Measurements from ENCODE around the gene SMYD3. TPM values are rescaled to one million over a fixed set of nuclear protein-coding genes. Genes with fewer than 3 reads are reported as not detected.
"Not testable (repeated sequence)": the region's sequence is repeated elsewhere in the genome, so short reads cannot be mapped to it uniquely, and the experiment has no call there.

SMYD3 gene
- total RNA-seq, 1 donor from 2014 or later, result 27.2 TPM

DNA sequence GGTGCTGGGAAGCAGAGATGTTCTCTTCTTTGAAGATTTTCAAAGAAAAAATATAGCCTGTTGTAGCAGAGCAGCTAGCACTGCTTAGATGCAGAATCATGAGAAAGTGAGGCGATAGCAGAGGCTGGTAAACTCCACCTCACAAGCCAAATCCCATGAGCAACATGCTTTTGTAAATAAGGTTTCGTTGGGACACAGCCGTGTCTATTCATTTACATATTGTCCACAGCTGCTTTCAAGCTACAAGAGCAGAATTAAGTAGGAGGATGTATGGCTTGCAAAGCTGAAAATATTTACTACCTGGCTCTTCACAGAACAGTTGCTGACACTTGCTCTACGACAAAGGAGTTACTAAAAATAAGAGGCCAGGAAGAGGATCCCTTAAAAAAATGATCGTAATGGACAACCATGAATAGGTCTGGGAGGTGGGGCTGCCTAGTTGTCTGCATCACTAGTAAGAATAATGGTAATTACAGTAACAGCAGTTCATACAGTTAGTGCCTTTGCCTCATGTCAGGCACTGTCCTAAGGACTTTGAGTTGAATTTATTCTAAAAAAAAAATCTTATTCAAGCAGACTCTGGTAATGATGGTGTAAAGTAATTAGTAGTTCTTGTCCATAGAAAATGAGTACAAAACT, 730.3 kb downstream of the SMYD3 start:
- intact Hi-C loops (cut with DNase I), result no loop called here
- Histone ChIP-seq H3K27ac (no peak overlapping the region), H3K4me1 (no peaks in the 10 kb centered on the region), H3K27me3 (no peaks in the 10 kb centered on the region), H3K9me3 (no peaks in the 10 kb centered on the region), H3K36me3 (no peaks in the 10 kb centered on the region), H3K4me3 (no peak overlapping the region)
- DNase-seq (no peak), ATAC-seq (no peak)
- TF ChIP-seq, protein P1, sequence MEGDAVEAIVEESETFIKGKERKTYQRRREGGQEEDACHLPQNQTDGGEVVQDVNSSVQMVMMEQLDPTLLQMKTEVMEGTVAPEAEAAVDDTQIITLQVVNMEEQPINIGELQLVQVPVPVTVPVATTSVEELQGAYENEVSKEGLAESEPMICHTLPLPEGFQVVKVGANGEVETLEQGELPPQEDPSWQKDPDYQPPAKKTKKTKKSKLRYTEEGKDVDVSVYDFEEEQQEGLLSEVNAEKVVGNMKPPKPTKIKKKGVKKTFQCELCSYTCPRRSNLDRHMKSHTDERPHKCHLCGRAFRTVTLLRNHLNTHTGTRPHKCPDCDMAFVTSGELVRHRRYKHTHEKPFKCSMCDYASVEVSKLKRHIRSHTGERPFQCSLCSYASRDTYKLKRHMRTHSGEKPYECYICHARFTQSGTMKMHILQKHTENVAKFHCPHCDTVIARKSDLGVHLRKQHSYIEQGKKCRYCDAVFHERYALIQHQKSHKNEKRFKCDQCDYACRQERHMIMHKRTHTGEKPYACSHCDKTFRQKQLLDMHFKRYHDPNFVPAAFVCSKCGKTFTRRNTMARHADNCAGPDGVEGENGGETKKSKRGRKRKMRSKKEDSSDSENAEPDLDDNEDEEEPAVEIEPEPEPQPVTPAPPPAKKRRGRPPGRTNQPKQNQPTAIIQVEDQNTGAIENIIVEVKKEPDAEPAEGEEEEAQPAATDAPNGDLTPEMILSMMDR (IDR thresholded peaks at IDR 0.05), result no peak

DNA sequence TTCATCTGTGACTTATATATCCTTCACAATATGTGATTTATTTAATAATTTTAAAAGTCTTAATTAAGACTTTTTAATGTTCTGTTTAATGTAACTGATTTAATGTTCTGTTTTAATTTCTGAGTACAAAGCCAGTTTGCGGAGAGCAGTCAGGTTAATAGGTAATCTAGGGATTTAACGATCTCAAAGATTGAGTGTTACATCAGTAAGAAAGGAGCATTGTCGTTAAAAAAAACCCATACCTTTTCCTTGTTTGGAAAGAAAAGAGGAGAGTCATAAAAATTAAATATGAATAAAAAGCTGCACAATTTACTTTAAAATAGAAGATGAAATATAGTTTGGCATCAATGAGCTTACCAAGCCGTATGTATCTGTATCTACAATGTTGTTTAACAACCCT, 730.9 kb downstream of the SMYD3 start:
- Histone ChIP-seq H3K36me3 (no peaks in the 10 kb centered on the region), H3K4me3 (no peak overlapping the region), H3K9me3 (no peaks in the 10 kb centered on the region), H3K27ac (no peak overlapping the region), H3K4me1 (no peaks in the 10 kb centered on the region), H3K27me3 (no peaks in the 10 kb centered on the region)
- no peak for DNase-seq
- no peak for ATAC-seq
- intact Hi-C loops (cut with DNase I), result no loop called here
- TF ChIP-seq, protein P1 (IDR thresholded peaks at IDR 0.05), result no peak

DNA sequence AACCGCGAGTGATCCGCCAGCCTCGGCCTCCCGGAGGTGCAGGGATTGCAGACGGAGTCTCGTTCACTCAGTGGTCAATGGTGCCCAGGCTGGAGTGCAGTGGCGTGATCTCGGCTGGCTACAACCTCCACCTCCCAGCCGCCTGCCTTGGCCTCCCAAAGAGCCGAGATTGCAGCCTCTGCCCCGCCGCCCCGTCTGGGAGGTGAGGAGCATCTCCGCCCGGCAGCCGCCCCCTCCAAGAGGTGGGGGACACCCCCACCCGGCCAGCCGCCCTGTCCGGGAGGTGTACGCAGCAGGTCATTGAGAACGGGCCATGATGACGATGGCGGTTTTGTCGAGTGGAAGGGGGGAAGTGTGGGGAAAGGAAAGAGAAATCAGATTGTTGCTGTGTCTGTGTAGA, 732.1 kb downstream of the SMYD3 start:
- H3K4me1 ChIP-seq; H3K36me3 ChIP-seq; intact Hi-C loops (cut with DNase I); DNase-seq; ATAC-seq; H3K9me3 ChIP-seq; H3K27me3 ChIP-seq; H3K27ac ChIP-seq; H3K4me3 ChIP-seq: not testable (repeated sequence)

DNA sequence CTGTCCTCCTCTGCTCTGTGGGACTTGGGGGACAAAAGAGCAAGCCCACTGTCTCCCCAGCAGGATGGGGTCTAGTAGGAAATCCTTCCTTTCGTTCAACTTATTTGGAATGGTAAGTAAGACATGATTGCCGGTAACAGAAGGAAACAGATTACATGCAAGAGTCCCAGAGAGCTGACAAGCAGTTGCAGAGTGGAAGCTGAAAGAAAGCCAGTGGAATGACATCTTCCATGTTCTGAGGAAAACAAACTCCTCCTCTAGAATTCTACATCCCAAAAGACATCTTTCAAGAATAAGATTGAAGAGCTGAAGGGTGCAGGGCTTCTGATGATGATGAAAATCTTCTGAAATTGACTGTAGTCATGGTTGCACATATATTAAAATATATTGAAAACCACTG, 732.9 kb downstream of the SMYD3 start:
- Histone ChIP-seq H3K36me3 (no peaks in the 10 kb centered on the region), H3K27me3 (no peaks in the 10 kb centered on the region), H3K9me3 (no peaks in the 10 kb centered on the region), H3K27ac (no peak overlapping the region), H3K4me1 (no peaks in the 10 kb centered on the region), H3K4me3 (no peak overlapping the region)
- intact Hi-C loops (cut with DNase I), result no loop called here
- TF ChIP-seq, protein P1 (IDR thresholded peaks at IDR 0.05), result no peak
- ATAC-seq, result no peak
- DNase-seq, result no peak

DNA sequence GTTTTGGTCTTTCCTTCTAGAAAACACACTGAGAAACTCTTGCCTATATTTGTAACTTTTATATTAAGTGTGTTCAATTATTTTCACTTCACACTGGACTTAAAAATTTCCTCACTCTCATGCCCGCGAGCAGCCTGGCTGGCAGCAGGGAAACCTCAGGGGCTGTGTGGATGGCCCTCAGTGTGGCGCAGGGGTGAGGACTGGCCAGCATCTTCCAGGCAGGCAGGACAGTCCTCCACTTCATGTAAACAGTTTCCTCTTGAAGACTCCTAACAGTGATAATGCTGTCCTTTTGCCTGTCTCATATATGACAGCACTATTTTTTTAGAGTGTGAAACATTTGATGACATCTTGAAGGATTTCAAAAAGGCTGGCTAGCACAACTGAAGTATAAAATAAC, 733.7 kb downstream of the SMYD3 start:
- Histone ChIP-seq H3K27ac (no peak overlapping the region), H3K9me3 (no peaks in the 10 kb centered on the region), H3K36me3 (no peaks in the 10 kb centered on the region), H3K4me3 (no peak overlapping the region), H3K4me1 (no peaks in the 10 kb centered on the region), H3K27me3 (no peaks in the 10 kb centered on the region)
- ATAC-seq (no peak), DNase-seq (no peak)
- intact Hi-C loops (cut with DNase I), result no loop called here
- TF ChIP-seq, protein P1 (IDR thresholded peaks at IDR 0.05), result no peak

DNA sequence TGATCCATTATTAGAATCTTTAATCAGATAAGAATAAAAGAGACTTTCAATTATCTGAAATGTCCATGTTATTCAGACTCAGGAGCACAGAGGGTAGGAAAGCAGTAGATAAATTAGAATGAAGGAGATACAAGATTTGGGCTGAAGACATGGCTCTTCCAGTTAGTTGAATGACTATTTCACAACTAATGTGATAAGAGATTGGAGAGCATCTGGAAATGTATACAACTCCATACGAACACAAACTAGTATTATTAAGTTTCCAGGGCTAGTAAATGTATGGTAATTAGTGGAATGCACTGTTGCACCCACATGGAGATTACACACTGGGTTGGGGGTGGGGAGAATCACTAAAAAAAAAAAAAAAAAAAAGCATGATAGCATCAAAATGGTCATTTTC, 734.3 kb downstream of the SMYD3 start:
- no peaks in the 10 kb centered on the region for H3K27me3 ChIP-seq
- no peak for DNase-seq
- H3K36me3 ChIP-seq, result no peaks in the 10 kb centered on the region
- H3K27ac ChIP-seq, result no peak overlapping the region
- intact Hi-C loops (cut with DNase I), result no loop called here
- H3K4me3 ChIP-seq, result no peak overlapping the region
- no peaks in the 10 kb centered on the region for H3K4me1 ChIP-seq
- no peaks in the 10 kb centered on the region for H3K9me3 ChIP-seq
- TF ChIP-seq, protein P1 (IDR thresholded peaks at IDR 0.05), result no peak
- no peak for ATAC-seq
